HG02981 (cell line): ENCODE data around the gene NUAK1.

ENCODE experiments used
- ATAC-seq: cut with Tn5 transposase; IDR thresholded peaks from one replicate; pipeline ENCODE4 v1.9.1; 2021; ENCODE audit warnings: mild to moderate bottlenecking, moderate library complexity; ENCODE audit not compliant: unreplicated experiment

Gene NUAK1

DNA sequence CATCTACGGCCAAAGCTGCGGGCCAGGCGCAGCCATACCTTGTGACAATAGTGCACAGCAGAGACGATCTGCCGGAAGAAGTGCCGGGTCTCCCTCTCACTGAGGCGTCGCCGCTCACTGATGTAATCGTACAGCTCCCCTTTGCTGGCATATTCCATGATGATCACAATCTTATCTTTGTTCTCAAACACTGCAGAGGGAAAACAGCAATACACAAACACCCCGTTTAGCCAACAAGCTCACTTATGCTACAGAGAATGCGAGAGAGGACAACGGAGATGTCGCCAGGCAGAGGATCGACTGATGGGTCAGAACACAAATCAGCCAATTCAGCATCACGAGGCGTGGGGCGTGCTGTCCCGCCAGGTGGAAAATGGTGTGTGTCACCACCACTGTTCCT lies 52.1 kb downstream of the NUAK1 start:
- no peak for ATAC-seq

- no peak for ATAC-seq
Measured at GRCh38 chr12:106085213-106085612, 53.5 kb downstream of the NUAK1 start.

GRCh38 chr12:106084759-106085158 lies 54.0 kb downstream of the NUAK1 start:
- ATAC-seq = no peak

DNA sequence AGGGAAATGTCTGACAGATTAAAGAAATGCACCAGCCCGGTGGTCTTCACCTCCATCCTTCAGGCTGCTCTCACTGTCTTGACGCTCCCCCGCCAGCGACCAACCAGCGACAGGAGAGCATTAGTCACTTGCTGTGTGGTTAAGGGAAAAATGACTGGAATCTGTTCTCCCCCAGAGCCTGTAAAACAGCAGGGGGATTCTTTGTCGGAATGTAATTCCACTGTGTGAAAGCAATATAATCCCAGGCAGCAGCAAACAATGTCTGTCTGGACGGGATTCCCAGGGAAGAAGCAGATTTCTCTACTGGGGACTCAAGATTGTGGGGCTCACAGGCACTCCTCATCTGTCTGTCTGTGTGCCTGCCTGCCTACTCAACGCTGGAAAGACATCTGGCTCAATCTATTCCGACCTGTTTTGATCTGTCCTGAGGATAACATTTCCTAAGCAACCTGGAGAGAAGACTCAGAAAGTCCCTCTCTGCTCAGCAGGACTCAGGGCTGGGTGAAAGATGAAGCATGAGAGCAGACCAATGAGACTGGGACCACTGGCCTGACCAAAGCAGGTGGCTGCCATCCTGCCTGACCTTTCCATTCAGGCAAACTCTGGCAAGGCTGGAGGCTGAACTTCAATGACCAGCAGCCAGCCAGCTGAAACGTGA lies 54.6 kb downstream of the NUAK1 start:
- no peak for ATAC-seq

DNA sequence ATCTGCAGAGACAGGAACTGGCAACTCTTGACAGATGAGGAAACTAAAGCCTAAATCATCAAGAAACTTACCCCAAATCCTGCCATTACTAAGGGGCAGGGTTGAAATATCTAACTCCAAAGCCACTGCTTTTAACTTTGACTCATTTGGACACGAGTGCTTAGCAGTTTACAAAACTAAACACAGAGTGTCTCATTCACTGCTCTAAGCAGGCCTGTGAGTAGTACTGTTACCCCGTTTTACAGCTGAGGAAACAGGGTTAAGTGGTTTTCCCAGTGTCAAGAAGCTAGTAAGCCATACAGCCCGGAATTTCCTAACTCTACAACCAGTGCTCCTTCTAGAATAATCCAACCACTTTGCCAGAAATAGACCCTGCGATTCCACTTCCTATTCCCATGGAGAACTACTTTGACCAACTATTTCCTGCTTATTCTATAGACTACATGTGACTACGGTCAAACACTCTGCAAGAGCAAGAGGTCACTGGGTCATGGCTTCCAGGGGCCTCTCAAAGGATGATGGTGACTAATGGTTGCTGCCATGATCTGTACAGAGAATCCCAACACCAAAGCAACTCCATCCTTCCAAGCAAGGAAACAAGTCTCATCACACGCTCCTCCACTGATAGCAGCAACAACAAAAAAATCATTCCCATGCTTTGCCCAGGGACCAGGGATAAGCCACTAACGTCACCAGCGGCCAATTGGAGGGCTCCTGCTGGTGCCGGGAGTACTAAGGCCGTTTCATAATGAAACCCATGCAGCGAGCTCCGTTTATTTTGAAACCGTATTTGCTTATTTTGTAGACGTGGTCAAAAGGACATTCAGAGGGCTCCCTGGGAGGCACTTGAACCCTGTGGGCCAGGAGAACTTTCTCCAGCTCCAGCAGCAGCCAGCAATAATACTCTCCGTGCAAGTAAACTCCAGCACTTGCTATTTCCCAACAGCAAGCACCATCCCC lies 56.3 kb downstream of the NUAK1 start:
- ATAC-seq = no peak

DNA sequence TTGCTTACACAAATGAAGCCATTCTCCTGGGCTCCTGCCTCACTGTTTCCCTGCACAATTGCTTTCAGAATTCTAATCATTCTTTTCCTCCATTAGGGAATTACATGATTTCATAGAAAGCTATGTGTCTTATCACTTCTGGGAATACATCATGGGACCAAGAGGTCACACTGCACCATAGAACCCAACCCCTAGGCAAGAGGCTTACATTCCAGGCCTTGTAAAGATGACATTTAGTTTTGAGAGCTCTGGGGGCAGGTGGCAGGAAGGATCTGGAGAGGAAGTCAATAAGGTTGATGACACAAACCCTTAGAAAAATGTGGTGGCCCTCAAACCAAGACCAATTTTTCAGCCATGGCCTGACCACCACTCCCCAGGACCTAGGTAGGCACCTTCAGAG lies 57.1 kb downstream of the NUAK1 start:
- no peak for ATAC-seq

GRCh38 chr12:106080791-106081170 lies 58.0 kb downstream of the NUAK1 start:
- no peak for ATAC-seq

DNA sequence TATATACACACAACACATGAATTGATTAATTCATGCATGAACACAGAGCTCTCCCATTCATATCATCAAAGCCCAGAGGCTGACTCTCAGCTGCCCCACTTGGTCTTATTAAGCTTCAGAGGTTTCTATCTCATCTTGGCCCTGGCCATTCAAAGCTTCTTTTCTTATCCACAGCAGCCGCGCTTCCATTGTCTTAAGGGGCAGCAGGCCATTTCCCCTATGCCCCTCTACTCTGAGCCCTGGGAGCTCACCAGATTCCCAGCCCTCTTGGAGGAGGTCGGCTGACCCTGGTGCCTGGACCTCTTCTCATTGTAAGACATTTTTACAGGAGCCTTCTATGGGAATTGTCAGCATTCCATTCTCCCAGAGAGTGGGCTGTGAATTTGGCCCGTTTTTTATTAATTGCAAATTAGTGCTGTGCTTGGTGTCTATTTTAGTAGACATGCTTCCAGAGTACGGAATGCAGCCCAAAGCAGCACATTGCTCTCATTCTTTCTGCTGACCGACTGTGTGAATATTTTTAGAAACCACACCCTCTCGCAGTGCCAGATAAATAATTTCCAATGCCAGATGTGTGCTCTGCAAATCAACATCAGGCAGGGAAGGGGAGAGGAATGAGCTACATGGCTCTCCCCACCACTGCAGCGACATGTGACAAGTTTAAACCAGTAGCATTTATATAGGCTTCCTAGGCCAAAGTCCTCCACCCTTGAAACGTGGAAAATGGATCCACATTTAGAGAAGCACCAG lies 58.5 kb downstream of the NUAK1 start:
- no peak for ATAC-seq

DNA sequence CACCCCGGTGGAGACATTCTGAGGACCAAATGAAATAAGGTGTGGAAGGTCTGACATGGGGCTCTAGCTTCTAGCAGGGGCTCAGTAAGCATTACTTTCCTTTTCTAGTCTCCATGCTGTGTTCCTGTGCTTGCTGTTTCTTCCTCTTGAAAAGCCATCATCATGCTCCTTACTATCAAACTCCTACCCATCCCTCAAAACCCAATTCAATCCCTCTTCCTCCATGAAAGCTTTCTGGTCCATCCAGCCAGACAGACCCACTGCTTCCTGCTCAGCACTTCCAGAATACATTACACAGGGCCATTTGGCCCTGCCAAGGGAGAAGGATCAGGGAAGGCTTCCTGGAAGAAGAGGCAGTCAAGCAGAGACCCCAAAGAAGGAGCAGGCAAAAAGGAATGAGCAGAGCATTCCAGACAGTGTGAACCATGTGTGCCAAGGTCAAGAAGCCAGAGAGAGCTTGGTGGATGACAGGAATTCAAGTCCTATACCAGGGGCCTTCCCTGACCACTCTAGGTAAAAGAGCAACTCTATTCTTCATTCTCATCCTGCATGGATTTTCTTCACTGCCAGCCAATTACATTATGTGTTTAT lies 59.5 kb downstream of the NUAK1 start:
- ATAC-seq = no peak

GRCh38 chr12:106078358-106079010 lies 60.3 kb downstream of the NUAK1 start:
- no peak for ATAC-seq

DNA sequence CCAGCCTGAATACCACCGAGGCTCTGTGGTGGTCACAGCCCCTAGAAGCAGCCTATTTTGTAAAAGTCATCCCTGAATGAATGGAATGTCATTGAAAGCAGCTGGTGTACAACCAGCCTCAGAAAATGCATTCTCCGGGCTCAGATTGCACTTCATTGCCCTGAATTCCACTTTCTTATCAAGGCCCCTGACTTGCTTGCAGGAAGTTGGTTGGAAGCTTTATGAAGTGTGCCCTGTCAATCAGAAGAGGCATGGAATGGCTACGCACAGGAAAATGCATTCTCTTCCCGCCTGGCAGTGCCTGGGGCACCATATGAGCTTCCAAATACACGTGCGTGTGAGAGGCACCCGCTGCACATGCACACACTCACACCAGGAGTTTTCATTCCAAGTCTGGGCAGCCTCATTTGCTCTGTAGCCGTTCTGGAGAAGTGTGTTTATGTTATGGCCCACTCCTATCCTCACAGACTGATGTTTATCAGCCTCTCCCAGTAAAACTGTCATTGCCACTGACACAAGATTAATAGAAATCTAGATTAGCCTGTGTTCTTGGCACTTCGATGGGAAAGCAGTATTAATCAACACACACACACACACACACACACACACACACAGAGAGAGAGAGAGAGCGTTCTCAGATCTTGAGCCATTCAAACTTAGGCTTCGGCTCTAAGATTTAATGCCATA lies 63.9 kb downstream of the NUAK1 start:
- no peak for ATAC-seq

- ATAC-seq = no peak
Measured at GRCh38 chr12:106074361-106074705, 64.4 kb downstream of the NUAK1 start.

DNA sequence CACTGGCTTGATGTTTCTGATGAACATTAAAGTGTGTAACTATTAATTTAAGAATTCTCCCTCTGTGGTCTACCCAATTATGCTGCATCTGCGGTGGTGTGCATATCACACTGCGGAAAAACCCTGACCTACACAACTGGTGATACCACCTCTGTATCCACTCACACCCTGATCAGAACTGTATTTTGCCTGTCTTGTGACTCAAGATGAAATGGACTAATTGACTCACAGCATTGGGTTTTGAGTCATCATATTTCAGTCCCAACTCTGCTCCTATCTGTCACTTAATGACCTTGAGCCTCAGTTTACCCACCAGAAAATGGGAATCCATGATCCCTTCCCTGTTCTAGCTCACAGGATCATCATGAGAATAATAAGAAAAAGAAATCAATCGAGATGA lies 65.6 kb downstream of the NUAK1 start:
- ATAC-seq = no peak

GRCh38 chr12:106072751-106073150 lies 66.0 kb downstream of the NUAK1 start:
- ATAC-seq = no peak

DNA sequence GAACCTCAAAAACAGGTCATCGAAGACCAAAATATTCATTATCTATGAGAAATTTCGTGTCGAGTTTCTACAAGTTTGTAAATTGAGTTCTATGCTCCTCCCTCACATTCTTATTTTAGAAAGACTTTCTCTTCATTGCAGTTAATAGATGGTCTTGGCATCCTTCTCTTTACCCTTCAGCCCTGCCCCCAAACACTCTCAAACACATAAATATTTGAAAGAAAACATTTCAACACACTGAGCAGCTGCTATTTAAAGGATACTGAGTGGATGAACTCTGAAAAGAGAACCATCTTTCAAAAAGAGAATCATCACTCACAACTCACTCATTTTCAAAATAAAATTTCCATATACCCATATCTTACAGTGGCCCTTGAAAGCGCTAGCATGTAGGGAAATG lies 67.1 kb downstream of the NUAK1 start:
- ATAC-seq = no peak

- no peak for ATAC-seq
Measured at GRCh38 chr12:106070611-106071010, 68.1 kb downstream of the NUAK1 start.

GRCh38 chr12:106070147-106070546 lies 68.6 kb downstream of the NUAK1 start:
- no peak for ATAC-seq

- ATAC-seq = no peak
Measured at GRCh38 chr12:106068296-106068695, 70.5 kb downstream of the NUAK1 start.

DNA sequence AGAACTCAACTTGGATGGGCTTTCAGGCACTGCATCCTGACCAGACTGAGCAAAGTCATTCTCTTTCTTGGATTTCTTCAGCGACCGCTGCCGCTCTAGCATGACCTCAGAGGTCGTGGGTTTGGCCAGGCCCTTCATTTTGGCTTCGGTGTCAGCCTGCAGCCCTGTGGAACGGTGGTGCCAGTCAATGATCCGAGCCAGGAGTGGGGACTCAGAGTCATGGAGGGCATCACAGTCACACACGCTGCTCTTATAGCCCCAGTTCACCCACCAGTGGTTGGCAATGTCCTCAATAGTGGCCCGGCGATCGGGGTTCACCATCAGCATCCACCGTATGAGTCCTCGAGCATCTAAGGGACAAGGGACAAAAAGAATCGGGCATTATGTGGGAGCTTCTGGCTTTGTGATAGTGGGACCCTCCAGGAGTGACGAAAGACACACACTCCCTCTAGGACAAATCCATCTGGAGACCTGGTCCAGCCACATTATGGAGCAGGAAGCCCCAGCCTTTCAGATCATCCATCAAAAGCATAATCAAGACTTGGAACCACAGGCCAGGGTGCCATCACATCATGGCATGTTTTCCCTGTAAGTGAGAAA lies 71.0 kb downstream of the NUAK1 start:
- ATAC-seq = no peak
